HL-60/S4 treated with phorbol 12-myristate 13-acetate at 8.2 ng/mL for 4 days and 3 days (cell line): Measurements from ENCODE around the gene SARNP.

Experiments used
- in situ Hi-C: fragments of 300-500 bp; cut with MboI; formaldehyde crosslinking; loops from 2 replicates; pipeline ENCODE4 v1.15.0; 2022; ENCODE audit warnings: low sequenced_read_pairs

The SARNP gene

DNA sequence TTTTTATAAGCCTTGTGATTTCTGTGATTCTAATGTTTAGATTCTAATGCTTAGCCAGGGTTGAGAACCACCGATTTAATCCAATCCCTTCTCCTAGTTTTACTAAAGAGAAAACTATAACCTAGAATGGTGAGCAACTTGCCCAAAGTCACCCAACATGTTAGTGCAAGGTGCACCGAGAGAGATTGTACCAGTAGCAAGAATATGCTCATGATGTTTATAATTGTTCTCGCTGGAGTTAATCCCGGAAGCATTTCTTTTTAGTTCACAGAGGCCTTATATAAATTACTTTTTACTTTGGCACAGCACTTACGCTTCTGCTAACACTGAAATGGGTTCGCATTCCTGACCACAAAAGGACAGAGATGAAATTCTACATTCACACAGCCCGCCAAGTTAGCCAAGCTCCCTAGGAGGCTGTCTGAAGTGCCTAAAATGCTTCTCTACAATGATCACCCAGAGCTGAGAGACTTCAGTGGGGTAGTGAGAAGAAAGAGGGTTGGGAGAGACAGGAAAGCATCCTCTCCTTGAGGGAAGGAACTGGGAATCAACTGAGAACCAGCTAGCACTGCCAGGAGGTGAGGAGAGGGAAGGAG lies 102.3 kb downstream of the SARNP start:
- in situ Hi-C loops = no loop called here

DNA sequence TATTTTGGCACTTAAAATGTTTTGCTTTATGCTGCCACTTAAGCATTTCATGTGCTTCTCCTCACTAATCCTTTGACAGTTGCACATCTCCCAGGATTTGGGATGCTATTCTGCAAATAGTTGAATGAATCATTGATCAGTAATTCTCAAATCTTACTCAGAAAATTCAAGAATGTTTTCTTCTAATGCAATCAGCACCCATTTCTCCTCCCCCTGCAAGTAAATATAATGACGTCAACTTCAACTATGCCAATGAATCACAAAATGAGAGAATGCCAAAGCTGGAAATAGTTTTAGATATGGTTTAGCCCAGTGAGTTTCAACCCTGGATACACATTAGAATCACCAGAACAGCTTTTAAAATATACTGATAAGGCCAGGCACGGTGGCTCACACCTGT lies 103.8 kb downstream of the SARNP start:
- in situ Hi-C loops = no loop called here

DNA sequence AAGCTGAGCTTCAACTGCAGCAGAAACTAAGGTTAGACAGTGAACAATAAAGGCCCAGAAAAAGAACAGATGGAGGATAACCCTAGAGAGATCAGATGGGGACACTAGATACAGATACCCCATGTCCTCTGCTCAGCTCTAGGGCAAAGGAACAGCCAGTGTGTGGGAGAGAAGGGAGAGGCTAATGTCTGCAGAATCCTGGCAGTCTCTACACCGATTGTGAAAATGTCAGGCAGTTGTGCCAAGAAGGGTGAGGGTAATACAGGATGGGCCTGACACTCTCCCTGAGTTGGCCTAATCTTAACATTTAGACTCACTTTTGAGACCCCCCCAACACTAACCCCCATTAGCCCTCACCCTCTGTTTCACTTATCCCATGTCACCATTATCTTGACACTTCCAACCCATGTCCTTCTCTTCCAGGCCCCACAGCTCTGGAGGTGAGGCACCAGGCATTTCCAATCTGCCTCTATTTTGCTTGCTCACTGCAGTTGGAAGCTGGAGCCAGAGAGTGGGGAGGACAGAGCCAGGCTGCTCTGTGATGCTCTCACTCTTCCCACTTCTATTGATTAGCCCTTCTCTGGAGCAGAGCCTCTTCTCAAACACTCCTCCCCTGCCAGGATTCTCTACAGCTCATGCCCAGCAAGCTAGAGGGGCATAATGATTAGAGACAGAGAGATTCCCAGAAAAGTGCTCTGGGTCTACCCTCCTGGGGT lies 104.7 kb downstream of the SARNP start:
- in situ Hi-C loops = no loop called here

DNA sequence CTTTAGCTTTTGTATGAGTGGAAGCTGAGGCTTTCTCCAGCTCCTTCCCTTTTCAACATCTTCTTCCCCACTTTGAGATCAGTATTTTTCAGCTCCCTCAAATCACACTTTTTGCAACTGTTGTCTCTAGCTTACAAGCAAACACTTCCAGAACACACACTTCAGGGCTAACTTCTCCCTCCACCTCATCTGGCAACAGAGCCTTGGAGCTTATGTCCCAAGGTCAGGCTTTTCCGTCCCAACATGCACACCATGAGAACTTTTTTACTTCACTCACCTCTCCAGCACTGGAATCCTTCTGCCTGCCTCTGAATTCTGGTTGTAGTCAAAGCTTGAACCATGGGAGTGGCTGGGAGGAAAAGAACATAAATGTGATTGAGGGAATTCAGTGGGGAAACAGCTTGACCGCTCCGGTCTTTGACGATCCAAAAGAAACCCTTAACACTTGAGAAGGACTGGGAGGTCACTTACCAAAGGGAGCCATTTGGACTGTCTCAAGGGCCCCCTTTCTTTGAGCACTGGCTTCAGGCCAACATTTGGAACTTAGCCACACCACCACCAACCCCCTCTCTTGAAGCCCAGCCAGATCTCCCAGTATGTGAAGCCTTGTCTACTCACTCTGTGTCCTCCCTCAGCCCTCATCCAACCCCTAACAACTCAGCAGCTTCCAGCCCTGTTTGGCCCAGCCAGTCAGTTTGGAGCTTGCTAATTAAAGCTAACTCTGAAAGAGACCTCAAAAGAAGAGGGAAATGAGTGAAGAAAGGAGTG lies 105.6 kb downstream of the SARNP start:
- in situ Hi-C loops = no loop called here

DNA sequence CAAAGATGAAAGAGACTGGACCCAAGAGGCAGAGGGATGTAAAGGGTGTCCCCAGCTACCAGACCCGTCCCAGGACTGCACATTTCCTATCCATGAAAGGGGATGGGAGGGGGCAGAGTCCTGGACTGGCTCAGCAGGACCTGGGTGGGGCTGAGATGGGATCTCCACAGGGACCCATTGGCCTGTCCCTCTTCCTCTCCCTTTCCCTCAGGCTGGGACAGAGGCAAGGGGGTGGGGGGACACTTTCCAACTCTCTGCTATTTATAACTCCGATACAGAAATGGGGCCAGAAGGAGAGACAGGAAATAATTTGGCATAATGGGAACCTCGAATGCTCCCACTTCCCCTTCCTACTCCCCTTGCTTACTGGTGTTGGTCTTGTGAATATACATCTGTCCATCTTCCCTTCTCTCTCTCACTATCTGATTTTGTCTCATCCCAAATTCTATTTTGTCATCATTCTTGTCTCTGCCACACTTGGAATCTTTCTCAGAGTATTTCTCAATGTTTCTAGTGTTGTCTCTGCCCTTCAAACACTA lies 108.8 kb downstream of the SARNP start:
- in situ Hi-C loops = no loop called here

DNA sequence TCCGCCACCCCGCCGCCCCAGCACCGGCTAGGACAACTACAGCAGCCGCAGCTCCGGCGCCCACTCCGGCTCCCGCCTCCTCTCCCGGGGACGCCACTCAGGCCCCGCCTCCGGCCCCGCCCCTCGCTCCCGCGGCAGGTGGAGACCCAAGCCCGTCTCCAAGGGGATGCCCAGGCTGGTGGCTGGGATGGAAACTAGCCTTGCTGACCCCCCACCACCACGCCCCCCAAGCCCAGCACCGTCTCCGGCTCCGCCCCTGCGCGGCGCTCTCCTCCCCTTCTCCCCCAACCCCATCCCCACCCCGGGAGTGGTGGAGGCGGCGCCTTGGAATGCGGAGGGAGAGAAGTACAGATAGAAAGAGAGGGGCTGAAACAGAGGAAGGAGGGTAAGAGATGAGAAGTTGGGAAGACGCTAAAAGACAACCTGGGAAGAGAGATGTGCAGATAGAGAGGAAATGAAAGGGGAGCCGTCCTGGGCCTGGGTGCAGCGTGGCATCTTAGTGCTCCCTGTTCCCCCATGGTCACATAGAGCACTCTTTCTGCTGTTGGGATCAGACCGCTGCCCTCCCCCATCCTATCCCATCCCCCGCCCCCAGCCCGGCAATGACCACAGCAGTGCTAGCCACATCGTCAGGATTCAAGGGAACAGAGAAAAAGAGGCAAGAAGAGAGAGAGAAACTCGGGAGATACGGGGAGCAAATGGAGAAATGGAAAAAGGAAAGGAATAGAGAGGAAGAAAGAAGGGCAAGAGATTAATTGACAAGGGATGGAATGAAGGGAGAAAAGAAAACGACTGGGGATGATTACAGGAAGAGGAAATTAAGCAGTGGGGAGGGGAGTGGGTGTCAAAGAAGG lies 109.5 kb downstream of the SARNP start, which contains the start of gene ITGA7:
Gene ITGA7, minus strand, starts transcription at position 64 of the 854 bp plus-strand sequence. CDS start 222 bp downstream, outside the sequence.
- in situ Hi-C loops = no loop called here
